GM12872 (cell line): ENCODE results near the gene PACSIN2.

Source experiments
- TF ChIP-seq, protein P1 (sequence below): IDR thresholded peaks from 3 replicates; pipeline ENCODE4 v1.5.1; 2011; ENCODE audit warnings: low read depth, mild to moderate bottlenecking, low read length, moderate library complexity; ENCODE audit not compliant: insufficient read depth

Gene PACSIN2

DNA sequence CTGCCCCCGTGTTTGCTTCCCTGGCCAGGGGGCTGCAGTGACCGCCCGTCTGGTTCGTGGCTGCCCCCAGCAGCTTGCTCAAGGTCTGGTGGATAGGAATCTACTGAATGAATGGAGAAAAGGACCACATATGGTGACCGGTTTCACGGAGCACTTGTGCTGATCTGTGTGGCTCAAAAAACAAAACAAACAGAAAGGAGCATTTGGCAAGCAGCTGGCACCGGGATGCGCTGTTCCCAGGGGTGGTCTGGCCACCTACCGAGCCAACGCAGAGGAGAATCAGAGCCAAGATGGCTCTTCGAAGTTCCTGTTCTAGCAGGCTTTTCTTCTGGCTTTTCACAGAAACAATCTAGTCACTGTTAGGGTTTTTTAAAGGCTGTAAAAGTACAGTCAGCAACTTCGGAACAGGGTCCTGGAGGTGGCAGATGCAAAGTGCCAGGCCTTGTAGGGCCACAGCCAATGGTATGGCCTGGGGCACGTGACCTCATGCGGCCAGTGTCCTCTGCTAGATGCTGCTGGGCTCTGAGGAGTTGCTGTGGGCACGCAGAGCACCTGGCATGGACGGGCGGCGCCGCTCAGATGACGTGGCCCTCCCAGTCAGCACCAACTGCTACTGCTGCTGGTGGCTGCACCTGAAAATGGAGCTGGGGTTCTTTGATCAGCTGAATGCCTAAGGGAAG is 27.3 kb upstream of the PACSIN2 start:
- TF ChIP-seq, protein P1, sequence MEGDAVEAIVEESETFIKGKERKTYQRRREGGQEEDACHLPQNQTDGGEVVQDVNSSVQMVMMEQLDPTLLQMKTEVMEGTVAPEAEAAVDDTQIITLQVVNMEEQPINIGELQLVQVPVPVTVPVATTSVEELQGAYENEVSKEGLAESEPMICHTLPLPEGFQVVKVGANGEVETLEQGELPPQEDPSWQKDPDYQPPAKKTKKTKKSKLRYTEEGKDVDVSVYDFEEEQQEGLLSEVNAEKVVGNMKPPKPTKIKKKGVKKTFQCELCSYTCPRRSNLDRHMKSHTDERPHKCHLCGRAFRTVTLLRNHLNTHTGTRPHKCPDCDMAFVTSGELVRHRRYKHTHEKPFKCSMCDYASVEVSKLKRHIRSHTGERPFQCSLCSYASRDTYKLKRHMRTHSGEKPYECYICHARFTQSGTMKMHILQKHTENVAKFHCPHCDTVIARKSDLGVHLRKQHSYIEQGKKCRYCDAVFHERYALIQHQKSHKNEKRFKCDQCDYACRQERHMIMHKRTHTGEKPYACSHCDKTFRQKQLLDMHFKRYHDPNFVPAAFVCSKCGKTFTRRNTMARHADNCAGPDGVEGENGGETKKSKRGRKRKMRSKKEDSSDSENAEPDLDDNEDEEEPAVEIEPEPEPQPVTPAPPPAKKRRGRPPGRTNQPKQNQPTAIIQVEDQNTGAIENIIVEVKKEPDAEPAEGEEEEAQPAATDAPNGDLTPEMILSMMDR, result no peak

DNA sequence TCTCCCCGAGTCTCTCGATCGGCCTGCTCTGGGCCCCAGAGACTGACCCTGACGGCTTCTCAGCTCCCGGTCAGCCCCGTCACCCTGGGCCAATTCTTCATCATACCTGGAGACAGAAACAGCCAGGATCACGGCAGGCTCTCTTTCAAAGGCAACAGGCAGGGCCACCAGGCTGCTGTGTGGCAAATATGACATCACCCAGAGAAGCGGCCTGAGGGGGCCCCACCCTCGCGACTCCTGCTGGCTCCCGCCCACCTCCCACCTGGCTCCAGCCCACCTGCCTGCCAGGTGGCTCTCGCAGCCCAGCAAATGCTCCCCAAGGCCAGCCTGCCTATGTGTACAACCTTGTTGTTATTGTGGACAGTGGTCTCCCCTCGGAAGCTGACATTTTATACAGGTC is 24.9 kb upstream of the PACSIN2 start:
- TF ChIP-seq, protein P1, result no peak

DNA sequence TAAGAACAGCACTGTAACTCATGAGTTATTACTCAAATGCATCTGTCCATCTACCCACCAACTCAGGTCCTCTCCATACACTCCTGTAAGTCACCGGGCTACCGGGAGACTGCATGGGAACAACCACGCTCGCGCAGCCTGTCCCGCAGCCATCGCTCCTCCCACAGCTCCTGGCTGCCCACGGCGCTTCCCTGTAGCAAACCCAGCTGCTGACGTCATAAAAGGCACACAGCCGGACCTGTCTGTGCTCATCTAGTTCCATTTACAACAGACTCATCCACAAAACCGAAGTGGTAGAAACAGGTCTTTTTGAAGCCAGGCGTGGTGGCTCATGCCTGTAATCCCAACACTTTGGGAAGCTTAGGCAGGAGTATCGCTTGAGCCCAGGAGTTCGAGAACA is 23.4 kb upstream of the PACSIN2 start:
- TF ChIP-seq, protein P1, result no peak

DNA sequence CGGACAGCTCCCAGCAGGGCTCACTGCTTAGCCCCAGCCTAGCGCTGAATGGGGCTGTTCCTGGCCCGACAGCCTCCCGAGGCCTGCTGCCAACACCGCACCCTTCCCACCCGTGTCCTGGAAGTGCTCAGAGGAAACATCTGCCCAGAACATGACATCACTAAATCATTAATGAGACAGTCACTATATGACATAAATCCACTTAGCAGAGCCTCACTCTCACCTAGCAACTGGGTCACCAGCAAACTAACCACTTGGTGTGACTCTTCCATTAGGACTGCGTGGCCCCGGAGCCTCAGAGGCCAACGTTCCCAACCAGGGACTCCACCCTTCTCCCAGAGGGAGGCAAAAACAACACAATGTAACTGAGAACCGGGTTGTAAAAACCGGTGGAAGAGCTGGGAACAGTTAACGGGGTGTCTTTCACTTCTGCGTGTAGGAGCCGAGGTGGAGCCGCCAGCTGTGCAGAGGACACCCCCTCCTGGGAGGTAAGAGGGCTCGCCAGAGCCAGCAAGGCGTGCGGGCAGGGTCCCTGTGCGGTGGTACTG is 21.4 kb upstream of the PACSIN2 start:
- TF ChIP-seq, protein P1, result no peak

DNA sequence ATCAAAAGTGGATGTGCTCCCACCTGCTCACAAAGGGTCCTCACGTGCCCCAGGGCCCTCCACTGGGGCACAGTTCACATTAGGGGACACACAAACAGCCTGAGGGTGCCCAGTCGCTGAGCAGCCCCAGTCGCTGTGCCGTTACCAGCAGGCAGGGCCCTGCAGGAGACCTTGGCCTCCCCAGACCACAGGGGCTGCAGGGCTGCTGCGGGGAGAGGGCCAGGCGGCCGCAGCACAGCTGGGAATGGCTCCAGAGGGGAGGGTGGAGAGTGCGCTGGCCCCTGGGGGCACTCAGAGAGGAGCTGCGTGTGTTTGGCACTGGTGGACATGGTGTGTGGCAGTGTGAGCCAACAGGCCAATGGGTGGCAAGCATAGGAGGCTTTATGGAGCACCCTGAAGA is 20.3 kb upstream of the PACSIN2 start:
- TF ChIP-seq, protein P1, result no peak

DNA sequence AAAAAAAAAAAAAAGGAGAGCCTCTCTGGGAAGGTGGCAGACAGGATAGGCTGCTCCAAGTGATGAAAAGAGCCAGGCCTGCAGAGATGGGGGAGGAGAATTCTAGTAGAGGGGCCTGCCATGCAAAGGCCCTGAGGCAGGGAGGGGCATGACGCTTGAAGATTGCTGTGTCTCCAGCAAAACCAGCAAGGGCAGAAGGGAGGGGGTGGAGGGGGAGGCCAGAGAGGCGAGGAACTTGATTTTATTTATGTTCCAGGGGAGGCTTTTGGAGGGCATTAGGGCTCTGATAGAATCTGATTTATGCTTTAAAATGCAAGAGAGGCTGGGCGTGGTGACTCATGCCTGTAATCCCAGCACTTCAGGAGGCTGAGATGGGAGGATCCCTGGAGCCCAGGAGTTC is 16.7 kb upstream of the PACSIN2 start:
- TF ChIP-seq, protein P1, result no peak

DNA sequence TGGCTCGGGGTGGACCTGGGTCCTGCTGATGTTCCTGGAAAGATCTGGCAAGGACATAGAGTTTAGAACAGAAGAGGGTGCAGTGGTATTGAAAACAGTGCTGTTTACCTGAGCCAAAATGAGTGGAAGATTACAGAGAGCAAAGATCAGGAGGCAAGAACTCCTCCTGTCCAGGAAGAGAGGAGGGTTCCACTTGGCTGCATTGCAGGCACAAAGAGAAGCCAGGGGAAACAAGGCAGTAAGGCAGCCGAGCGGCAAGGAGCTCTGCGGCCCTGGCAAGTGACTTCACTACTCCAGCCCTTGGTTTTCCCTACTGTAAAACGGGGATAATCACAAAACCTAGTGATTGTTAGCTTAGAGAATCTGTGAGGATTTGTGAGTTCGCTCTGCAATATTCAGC is 3.7 kb upstream of the PACSIN2 start:
- TF ChIP-seq, protein P1, result no peak
